OCI-LY3 (cell line): ENCODE data around the gene PWP1.

Experiments
- H2AFZ ChIP-seq: fragments of 200-600, 300-600 bp; shearing (Covaris generic); 2 replicates; pipeline ENCODE4 v1.6.0; 2014; ENCODE audit warnings: antibody characterized with exemption, low read depth, low read length
- H3K27ac ChIP-seq: fragments of 200-600, 300-600 bp; sonication (generic); 2 replicates; pipeline ENCODE4 v1.5.1; 2014; ENCODE audit warnings: mild to moderate bottlenecking, low read length, moderate library complexity, mixed read lengths
- H3K27me3 ChIP-seq: fragments of 200-600, 300-600 bp; sonication (generic); 2 replicates; pipeline ENCODE4 v1.6.1; 2014; ENCODE audit warnings: low read depth, low read length, mixed read lengths
- H3K36me3 ChIP-seq: fragments of 200-600, 300-600 bp; sonication (generic); replicated peaks from 2 replicates; pipeline ENCODE3; 2014; ENCODE audit warnings: low read depth, low read length, mixed read lengths
- H3K4me1 ChIP-seq: fragments of 300-600, 200-600 bp; sonication (generic); 2 replicates; pipeline ENCODE4 v1.6.1; 2014; ENCODE audit warnings: low read length, mixed read lengths
- H3K4me2 ChIP-seq: fragments of 200-600, 300-600 bp; sonication (generic); 2 replicates; pipeline ENCODE4 v1.6.1; 2014; ENCODE audit warnings: low read length, mixed read lengths
- H3K4me3 ChIP-seq: fragments of 300-600, 200-600 bp; sonication (generic); 2 replicates; pipeline ENCODE4 v1.5.1; 2014; ENCODE audit warnings: antibody characterized with exemption, mild to moderate bottlenecking, low read length, moderate library complexity
- H3K79me2 ChIP-seq: fragments of 300-600, 200-600 bp; shearing (Covaris generic); 2 replicates; pipeline ENCODE4 v1.6.1; 2014; ENCODE audit warnings: mild to moderate bottlenecking, low read length, mixed read lengths
- H3K9ac ChIP-seq: fragments of 300-600, 200-600 bp; shearing (Covaris generic); 2 replicates; pipeline ENCODE4 v1.6.0; 2014; ENCODE audit warnings: mild to moderate bottlenecking, low read length, moderate library complexity
- H3K9me3 ChIP-seq: fragments of 200-600, 300-600 bp; shearing (Covaris generic); 2 replicates; pipeline ENCODE4 v1.6.1; 2014; ENCODE audit warnings: low read length, mixed read lengths; ENCODE audit not compliant: insufficient read depth
- H4K20me1 ChIP-seq: fragments of 200-600, 300-600 bp; sonication (generic); 2 replicates; pipeline ENCODE4 v1.6.1; 2016; ENCODE audit warnings: low read length, mixed read lengths; ENCODE audit not compliant: insufficient read depth
- EZH2phosphoT487 ChIP-seq: fragments of 200-600 bp; shearing (Covaris generic); IDR thresholded peaks from 2 replicates; pipeline ENCODE4 v1.6.1; 2018; ENCODE audit warnings: antibody characterized with exemption, mixed run types, low read depth
- TF ChIP-seq, protein P1 (sequence below): fragments of 200-600, 300-600 bp; sonication (generic); IDR thresholded peaks from 2 replicates; pipeline ENCODE4 v1.5.1; 2014; ENCODE audit warnings: antibody characterized with exemption, low read length, low read depth

Gene PWP1

DNA sequence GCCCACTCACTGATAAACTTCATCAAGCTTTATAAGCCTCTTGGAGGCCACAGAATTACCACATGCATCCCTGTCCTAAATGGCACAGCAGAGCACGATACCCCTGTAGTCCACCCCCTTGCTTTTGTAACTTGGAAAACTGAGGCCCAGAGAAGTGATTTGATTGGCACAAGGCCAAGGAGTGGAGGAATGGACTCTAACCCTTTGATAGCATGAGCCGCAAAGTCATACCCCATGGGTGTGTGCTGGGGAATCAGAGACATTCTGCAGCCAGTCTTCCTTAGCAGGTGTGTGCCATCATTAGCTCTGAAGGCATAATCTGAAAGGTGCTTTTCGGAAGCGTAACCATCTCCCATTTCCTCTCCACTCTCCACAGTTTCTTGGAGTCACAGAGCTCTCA lies 28.5 kb upstream of the PWP1 start:
- no peaks in the 10 kb centered on the region for H3K36me3 ChIP-seq
- H3K27me3 ChIP-seq: no peaks in the 10 kb centered on the region
- no peaks in the 10 kb centered on the region for H3K9me3 ChIP-seq
- peaks cover 14% of the 10 kb centered on the region for H3K4me1 ChIP-seq
- no peak overlapping the region for H3K9ac ChIP-seq
- no peak overlapping the region for H2AFZ ChIP-seq
- H3K27ac ChIP-seq: no peak overlapping the region
- TF ChIP-seq, protein P1, sequence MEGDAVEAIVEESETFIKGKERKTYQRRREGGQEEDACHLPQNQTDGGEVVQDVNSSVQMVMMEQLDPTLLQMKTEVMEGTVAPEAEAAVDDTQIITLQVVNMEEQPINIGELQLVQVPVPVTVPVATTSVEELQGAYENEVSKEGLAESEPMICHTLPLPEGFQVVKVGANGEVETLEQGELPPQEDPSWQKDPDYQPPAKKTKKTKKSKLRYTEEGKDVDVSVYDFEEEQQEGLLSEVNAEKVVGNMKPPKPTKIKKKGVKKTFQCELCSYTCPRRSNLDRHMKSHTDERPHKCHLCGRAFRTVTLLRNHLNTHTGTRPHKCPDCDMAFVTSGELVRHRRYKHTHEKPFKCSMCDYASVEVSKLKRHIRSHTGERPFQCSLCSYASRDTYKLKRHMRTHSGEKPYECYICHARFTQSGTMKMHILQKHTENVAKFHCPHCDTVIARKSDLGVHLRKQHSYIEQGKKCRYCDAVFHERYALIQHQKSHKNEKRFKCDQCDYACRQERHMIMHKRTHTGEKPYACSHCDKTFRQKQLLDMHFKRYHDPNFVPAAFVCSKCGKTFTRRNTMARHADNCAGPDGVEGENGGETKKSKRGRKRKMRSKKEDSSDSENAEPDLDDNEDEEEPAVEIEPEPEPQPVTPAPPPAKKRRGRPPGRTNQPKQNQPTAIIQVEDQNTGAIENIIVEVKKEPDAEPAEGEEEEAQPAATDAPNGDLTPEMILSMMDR: no peak
- TF ChIP-seq EZH2phosphoT487: no peak
- no peaks in the 10 kb centered on the region for H4K20me1 ChIP-seq
- H3K79me2 ChIP-seq: no peaks in the 10 kb centered on the region
- H3K4me3 ChIP-seq: no peak overlapping the region
- no peak overlapping the region for H3K4me2 ChIP-seq

DNA sequence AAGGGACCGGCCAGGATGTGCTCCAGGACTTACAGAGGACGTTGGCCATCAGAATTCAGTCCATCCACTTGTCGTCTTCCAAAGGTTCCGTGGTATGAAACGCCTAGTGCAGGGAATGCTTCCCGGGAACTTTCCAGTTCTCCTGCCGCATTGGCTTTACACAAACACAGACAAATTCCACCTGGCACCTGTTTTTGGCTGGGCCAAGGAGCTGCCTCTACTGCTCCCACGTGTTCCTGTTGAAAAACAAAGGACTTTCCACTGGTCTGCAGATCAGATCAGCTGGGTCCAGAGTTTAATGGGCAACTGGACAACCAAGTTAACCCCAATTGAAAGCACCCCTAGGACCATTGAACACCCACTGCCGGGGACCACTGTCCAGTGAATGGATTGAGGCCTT lies 28.0 kb upstream of the PWP1 start:
- no peaks in the 10 kb centered on the region for H3K27me3 ChIP-seq
- H3K4me2 ChIP-seq: no peak overlapping the region
- H3K79me2 ChIP-seq: no peaks in the 10 kb centered on the region
- peaks cover 18% of the 10 kb centered on the region for H3K4me1 ChIP-seq
- no peak overlapping the region for H3K4me3 ChIP-seq
- no peak overlapping the region for H3K9ac ChIP-seq
- no peaks in the 10 kb centered on the region for H3K9me3 ChIP-seq
- TF ChIP-seq, protein P1: no peak
- no peak for TF ChIP-seq EZH2phosphoT487
- H3K27ac ChIP-seq: no peak overlapping the region
- H3K36me3 ChIP-seq: no peaks in the 10 kb centered on the region
- no peaks in the 10 kb centered on the region for H4K20me1 ChIP-seq
- H2AFZ ChIP-seq: no peak overlapping the region

DNA sequence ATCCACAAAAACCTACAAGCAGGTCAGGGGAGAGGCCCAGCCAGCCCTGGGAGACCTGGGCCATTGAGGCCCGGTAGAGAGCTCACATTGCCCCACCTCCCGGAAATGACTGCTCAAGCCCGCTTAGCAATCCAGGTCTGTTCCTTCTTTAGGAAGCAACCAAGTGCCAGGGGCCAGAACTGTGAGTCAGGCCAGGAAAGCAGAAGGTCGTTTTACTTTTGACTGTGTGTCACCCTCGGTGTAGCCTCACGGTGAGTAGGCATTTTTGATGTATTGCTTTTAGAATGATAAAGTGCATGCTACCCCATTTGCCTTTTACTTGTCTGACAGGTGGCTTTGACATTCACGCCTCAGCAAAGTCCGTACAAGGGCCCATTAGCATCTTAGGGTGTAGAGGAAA lies 25.4 kb upstream of the PWP1 start:
- Histone ChIP-seq H3K4me2 (no peak overlapping the region), H4K20me1 (no peaks in the 10 kb centered on the region), H3K4me1 (peaks cover 18% of the 10 kb centered on the region), H3K4me3 (no peak overlapping the region), H3K27ac (no peak overlapping the region), H3K79me2 (no peaks in the 10 kb centered on the region), H3K27me3 (no peaks in the 10 kb centered on the region), H3K36me3 (no peaks in the 10 kb centered on the region), H3K9me3 (no peaks in the 10 kb centered on the region), H2AFZ (no peak overlapping the region), H3K9ac (no peak overlapping the region)
- TF ChIP-seq, protein P1: no peak
- no peak for TF ChIP-seq EZH2phosphoT487

DNA sequence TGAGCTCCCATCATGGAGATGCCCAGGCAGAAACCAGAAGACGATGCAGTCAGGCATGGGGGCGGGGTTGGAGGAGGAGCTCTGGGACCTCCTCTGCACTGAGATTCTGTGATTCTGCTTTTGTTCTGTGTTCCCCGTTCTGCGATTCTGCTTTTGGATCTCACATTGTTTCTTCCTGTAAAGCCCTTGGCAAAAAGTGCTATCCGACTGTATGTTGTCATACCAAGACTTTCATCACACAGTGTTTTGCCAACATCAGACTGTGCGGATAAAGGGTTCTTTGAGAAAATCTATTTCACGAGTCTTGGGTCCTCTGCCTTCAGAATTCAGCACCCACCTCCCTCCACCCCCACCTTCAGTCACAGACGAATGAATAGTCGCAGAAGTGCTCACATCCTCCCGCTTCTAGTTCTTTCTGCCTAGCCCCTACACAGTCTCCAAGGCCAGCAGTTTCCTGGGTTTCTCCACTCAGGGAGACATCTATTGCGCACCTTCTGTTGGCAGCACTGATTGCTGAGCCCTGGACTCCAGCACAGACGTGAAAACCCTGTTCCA lies 24.7 kb upstream of the PWP1 start:
- H3K27me3 ChIP-seq: peaks cover 4% of the 10 kb centered on the region
- no peaks in the 10 kb centered on the region for H3K9me3 ChIP-seq
- TF ChIP-seq EZH2phosphoT487: no peak
- TF ChIP-seq, protein P1: no peak
- peaks cover 18% of the 10 kb centered on the region for H3K4me1 ChIP-seq
- no peak overlapping the region for H3K4me2 ChIP-seq
- no peak overlapping the region for H2AFZ ChIP-seq
- H3K9ac ChIP-seq: no peak overlapping the region
- no peak overlapping the region for H3K4me3 ChIP-seq
- H3K79me2 ChIP-seq: no peaks in the 10 kb centered on the region
- no peaks in the 10 kb centered on the region for H3K36me3 ChIP-seq
- H4K20me1 ChIP-seq: no peaks in the 10 kb centered on the region
- no peak overlapping the region for H3K27ac ChIP-seq
